Posterior cingulate gyrus (tissue), 11 donors: ENCODE measurements around the gene SPATA46.
"Not testable (repeated sequence)": the region's sequence is repeated elsewhere in the genome, so short reads cannot be mapped to it uniquely, and the experiment has no call there.

Source experiments
- DNase-seq, 10 donors: peaks; one replicate each; pipeline versions ENCODE4 v3.0.0 to v3.0.0-alpha.2; 2020 to 2021; ENCODE audit warnings: mixed read lengths in 3 of 10
- intact Hi-C: fragments of 100-400 bp; cut with DNase I; formaldehyde crosslinking; loops from one replicate; pipeline ENCODE4 v1.15.1; 2023

The SPATA46 gene

GRCh38 chr1:162376691-162377090, at the start of gene SPATA46:
Gene SPATA46, minus strand, starts transcription at chr1:162376854. Its CDS starts 64 bp downstream, at chr1:162376790.
- intact Hi-C loops = no loop called here
- no peak for DNase-seq

DNA sequence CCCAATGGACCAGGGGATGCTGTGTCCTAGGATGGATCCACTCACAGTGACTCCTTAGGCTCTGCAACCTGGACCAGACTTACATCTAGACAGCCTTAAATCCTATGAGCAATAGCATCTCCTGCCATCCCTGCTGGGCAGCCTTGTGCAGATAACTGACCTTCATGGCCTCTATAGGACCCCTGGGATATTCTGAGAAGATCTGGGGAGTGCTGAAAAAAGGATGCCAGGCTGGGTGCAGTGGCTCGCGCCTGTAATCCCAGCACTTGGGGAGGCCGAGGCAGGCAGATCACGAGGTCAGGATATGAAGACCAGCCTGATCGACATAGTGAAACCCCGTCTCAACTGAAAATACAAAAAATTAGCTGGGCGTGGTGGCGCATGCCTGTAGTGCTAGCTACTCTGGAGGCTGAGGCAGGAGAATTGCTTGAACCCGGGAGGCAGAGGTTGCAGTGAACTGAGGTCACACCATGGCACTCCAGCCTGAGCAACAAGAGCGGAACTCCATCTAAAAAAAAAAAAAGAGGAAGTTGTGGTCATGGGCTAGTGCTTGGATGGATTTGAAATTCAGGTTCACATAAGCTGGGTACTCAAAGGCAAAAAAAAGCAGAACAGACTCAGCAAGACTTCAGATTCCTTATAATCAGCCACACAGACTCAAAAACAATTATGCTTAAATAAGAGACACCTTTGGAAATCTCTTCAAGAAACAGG, 46.2 kb upstream of the SPATA46 start:
- intact Hi-C loops = no loop called here
- no peak for DNase-seq

DNA sequence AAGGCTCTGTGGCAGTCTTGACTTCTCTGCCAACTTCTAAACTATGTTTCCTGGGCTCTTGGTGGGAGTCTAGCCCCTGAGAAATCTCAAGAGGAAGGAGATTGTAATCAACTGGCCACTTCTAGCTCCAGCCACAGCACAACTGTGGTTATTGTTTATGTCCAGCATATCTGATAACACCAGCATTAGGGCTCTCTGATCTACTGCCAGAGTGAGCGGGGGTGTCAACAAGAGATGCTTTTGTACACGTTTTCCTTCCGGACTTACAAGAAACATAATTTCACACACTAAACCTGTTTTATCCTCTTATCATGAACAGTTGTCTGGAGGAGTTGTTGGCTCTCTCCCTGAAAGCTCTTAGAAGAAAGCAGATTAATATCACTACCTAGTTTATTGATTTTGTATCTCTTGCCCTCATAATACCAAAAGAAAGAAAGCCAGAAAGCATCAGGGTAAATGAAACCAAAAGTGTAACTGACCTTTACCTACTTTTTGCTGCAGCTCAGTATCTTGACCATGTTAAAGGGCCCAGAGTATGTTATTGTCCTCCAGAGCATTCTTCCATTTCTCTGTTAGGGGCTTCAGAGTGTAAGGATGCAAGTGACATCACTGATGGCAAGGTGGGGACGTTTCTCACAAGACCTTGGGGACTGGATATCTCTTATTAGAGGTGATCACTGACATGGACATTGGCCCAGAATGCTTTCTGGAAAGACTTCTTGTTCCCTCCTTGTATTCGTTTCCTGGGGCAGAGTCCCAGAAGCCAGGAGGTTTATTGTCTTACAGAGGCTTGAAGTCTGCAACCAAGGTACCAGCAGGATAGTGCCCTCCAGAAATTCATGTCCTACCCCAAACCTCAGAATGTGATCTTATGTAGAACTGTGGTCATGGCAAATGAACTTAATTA, 44.9 kb upstream of the SPATA46 start:
- intact Hi-C loops = no loop called here
- no peak for DNase-seq

DNA sequence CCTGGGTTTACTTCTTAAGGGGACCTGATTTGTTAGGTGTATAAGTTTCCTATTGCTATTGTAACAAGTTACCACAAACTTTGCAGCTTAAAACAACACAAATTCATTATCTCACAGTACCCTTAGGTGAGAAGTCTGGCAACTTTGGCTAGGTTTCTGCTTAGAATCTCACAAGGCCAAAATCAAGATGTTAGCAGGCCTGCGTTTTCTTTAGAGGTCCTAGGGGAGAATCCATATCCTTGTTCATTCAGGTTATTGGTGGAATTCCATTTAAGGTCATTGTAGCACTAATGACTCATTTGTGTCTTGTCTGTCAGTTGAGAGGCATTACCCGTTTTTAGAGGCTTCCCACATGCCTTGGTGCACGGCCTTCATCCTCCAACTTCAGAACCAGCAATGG, 43.5 kb upstream of the SPATA46 start:
- intact Hi-C loops = no loop called here
- no peak for DNase-seq

DNA sequence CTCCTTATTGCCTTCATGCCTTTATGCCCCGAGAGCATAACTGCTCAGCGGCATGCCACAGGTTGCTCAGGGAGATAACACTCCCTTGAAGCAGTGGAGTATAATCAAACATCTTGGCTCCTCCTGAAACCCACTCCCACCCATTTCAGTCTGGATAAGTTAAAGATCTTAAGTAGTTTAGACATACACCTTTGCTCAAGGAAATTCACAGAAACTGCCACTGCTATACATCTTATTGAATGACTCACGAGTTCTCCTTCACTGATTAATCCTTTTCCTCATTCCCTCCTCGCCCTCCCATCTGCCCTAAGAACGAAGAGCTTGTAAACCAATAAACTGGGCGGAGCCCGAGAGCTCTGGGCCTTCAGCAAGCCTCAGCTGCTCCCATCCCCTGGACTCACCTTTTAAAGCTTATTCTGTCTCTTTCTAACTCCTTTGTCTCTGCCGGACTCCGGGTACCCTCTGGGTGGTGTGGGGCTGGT, 42.8 kb upstream of the SPATA46 start:
- DNase-seq, intact Hi-C loops: not testable (repeated sequence)

- intact Hi-C loops, DNase-seq: not testable (repeated sequence)
Observed at GRCh38 chr1:162418584-162418983, 41.9 kb upstream of the SPATA46 start.

DNA sequence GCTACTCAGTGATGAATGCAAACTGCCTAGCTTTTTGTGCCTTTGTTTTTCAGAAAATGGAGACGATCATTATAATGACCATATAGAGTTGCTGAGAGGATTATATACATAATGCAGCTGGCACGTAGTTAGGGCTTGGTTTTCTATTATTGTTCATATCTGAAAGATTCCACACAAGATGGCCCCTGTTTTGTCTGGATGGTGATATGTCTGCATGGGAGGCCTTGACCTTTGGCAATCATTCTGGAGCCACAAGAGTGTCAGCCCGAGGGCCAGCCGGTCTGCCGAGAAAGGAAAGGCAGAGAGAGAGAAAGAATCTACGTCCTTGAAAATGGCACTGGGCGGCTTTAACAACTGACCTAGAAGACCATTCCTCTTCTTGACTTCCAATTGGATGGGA, 41.0 kb upstream of the SPATA46 start:
- intact Hi-C loops = no loop called here
- no peak for DNase-seq

DNA sequence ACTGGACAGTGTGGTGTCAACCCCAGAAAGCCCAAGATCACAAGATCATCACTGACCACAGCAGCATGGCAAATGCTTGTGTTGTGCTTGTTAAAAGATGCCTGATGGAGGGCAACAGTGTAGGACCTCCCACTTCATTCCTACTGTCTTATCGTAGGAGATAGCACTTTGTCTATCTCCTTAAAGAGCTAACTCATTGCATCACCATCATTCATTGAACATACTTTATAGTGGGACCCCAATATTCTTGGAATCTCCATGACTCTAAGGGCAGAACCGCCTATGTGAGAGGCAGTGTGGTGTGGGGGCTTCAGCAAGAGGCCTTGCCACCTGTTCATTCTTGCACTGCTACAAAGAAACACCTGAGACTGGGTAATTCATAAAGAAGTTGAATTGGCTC, 40.3 kb upstream of the SPATA46 start:
- intact Hi-C loops = no loop called here
- no peak for DNase-seq

DNA sequence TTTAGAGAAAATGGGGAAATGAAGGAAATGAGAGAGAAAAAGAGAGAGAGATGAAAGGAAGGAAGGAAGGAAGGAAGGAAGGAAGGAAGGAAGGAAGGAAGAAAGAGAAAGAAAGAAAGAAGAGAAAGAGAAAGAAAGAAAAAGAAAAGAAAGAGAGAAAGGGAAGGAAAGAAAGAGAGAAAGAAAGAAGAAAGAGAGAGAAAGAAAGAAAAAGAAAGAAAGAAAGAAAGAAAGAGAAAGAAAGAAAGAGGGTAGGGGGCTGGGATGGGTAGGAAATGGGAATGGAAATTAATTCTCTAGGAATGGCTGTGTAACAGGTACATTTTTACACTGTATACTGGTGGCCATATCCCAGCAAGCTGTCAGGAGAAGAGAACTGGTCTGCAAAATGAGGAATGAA, 39.6 kb upstream of the SPATA46 start:
- no peak for DNase-seq
- intact Hi-C loops = no loop called here

DNA sequence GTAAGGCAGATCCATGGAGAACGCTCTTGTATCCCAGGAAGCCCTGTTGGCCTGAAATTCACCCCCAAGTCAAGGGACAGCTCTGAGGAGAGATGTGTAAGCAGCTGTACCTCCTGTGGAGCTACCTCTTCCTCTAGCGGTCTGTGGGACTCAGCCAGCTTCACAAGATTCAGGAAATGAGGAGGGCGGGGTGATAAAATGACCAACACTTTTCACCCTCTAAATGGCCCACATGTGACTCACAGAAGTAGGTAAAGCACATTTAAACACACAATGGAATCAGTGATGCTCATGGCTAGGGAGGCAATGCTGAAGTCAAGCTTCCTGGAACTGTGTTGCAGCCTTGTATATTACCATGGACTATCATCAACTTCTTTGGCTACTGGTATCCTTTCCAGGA, 35.3 kb upstream of the SPATA46 start, which contains the start of gene SH2D1B:
Gene SH2D1B, minus strand, starts transcription at position 135 of the 400 bp plus-strand sequence. Its CDS starts 120 bp downstream, at position 15.
- DNase-seq = no peak
- intact Hi-C loops = no loop called here

GRCh38 chr1:162407539-162407938, 30.9 kb upstream of the SPATA46 start:
- intact Hi-C loops = no loop called here

GRCh38 chr1:162406811-162407210, 30.2 kb upstream of the SPATA46 start:
- no peak for DNase-seq
- intact Hi-C loops = no loop called here

More at GRCh38 chr1:162407539-162407938, 30.9 kb upstream of the SPATA46 start:
- DNase-seq = no peak

GRCh38 chr1:162405800-162406199, 29.1 kb upstream of the SPATA46 start:
- intact Hi-C loops = no loop called here
- DNase-seq = no peak

DNA sequence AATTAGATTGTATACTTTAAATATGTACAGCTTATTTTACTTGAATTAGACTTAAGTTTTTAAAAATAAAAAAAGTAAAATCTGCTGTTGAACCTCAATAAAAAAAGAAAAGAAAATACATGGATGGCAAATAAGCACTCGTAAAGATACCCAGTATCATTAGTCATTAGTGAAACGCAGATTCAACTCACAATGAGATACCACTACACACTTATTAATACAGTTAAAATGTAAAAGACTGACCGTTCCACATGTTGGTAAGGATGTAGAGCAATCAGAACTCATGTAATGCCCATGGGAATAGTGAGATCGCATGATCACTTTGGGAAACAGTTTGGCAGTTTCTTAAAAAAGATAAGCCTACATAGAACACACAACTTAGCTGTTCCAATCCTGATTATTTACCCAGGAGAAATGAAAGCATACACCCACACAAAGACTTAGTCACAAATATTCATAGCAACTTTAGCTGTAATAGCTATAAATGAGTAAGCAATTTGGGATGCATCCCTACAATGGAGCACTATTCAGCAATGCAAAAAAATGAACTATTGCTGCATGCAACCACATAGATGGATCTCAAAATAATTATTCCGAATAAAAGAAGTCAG, 28.0 kb upstream of the SPATA46 start:
- intact Hi-C loops = no loop called here
- no peak for DNase-seq

- intact Hi-C loops = no loop called here
- DNase-seq = no peak
Observed at GRCh38 chr1:162400790-162401355, 24.2 kb upstream of the SPATA46 start.

GRCh38 chr1:162398999-162399580, 22.4 kb upstream of the SPATA46 start:
- no peak for DNase-seq
- intact Hi-C loops = no loop called here

- intact Hi-C loops = no loop called here
- no peak for DNase-seq
Observed at GRCh38 chr1:162397943-162398560, 21.4 kb upstream of the SPATA46 start.

GRCh38 chr1:162397039-162397448, 20.4 kb upstream of the SPATA46 start:
- intact Hi-C loops = no loop called here
- no peak for DNase-seq

DNA sequence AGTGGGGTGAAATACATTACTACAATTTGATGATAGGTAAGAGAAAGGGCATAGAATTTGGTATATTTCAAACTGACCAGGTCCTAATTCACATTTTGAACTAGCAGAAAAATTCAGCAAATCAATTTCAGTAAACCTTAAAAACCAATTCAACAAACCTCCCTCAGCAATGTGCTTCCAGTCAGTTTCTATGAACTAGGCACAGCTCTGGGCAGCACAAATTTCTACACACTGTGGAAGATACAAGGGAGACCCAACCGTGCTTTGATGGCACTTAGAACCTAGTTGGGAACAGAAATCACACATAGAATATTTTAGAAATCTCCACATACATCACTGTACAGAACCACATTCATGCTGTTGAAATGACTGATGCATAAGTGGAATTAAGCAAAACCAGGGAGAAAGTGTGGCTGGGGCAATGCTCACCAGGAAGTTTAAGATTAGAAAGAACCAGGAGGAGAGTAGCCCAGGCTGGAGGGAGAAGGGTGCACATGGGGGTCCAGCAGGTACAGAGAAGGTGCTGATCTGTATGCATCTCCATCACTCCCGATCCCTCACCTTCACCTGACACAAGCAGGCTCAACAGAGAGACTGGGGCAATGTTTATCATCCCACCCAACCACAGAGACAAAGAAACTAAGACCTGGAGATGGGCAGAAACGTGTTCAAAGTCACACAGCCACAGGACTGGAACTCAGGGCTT, 19.7 kb upstream of the SPATA46 start:
- intact Hi-C loops = no loop called here
- DNase-seq = no peak
